MM.1S (cell line): ENCODE results near the gene KSR1.

Source experiments
- EZH2 ChIP-seq: fragments of 300-600 bp; sonication (generic); optimal IDR thresholded peaks from 2 replicates; pipeline ENCODE3; 2017; ENCODE audit warnings: low read depth, mild to moderate bottlenecking, antibody characterized with exemption, low read length, mixed read lengths
- TF ChIP-seq, protein P1 (sequence below): fragments of 300-600 bp; sonication (generic); IDR thresholded peaks from 2 replicates; pipeline ENCODE4 v1.5.1; 2016; ENCODE audit warnings: antibody characterized with exemption, low read length, mixed read lengths

DNA sequence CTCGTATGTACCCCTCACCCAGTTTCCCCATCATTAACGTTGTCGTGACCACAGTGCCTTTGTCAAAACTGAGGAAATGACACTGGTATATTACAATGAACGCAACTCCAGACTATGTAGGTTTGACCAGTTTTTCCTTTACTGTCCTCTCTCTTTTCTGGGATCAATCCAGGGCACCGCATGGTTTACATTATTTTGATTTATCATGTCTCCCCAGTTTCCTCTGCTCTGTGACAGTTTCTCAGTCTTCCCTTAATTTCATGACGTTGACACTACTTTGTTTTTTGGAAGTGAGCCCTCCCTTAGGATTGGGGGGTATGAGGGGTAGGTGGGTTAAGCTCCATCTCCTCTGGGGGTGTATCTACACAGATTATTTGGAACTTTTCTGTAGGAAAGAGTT, 98.7 kb downstream of the KSR1 start:
- TF ChIP-seq, protein P1, sequence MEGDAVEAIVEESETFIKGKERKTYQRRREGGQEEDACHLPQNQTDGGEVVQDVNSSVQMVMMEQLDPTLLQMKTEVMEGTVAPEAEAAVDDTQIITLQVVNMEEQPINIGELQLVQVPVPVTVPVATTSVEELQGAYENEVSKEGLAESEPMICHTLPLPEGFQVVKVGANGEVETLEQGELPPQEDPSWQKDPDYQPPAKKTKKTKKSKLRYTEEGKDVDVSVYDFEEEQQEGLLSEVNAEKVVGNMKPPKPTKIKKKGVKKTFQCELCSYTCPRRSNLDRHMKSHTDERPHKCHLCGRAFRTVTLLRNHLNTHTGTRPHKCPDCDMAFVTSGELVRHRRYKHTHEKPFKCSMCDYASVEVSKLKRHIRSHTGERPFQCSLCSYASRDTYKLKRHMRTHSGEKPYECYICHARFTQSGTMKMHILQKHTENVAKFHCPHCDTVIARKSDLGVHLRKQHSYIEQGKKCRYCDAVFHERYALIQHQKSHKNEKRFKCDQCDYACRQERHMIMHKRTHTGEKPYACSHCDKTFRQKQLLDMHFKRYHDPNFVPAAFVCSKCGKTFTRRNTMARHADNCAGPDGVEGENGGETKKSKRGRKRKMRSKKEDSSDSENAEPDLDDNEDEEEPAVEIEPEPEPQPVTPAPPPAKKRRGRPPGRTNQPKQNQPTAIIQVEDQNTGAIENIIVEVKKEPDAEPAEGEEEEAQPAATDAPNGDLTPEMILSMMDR = no peak
- TF ChIP-seq EZH2 = no peak
